K562 (cell line): ENCODE results near the gene ELOF1. TPM values are rescaled to one million over a fixed set of nuclear protein-coding genes. Genes with fewer than 3 reads are reported as not detected.
A peak's percentile ranks its signal among the peaks of the same experiment; 100 is the strongest.

Source experiments
- BRF1 ChIP-seq: IDR thresholded peaks from 3 replicates; pipeline ENCODE4 v1.6.1; 2011; ENCODE audit warnings: borderline replicate concordance, mild to moderate bottlenecking; ENCODE audit not compliant: insufficient read length; ENCODE audit errors: extremely low read depth
- CBX5 ChIP-seq: IDR thresholded peaks from 2 replicates; pipeline ENCODE4 v1.6.1; 2014; ENCODE audit warnings: low read depth, borderline replicate concordance
- CREM ChIP-seq: IDR thresholded peaks from 2 replicates; pipeline ENCODE4 v1.6.1; 2014; ENCODE audit warnings: antibody characterized with exemption, low read depth
- ELF4 ChIP-seq: fragments of 450-650 bp; formaldehyde crosslinking; IDR thresholded peaks from 2 replicates; pipeline ENCODE4 v1.4.0; 2022; ENCODE audit warnings: missing genetic modification characterization
- MAFK ChIP-seq: IDR thresholded peaks from 2 replicates; pipeline ENCODE4 v1.6.1; 2011; ENCODE audit warnings: low read length, improper control_type of control experiment
- MTA2 ChIP-seq: fragments of 450-650 bp; IDR thresholded peaks from 2 replicates; pipeline ENCODE4 v1.6.1; 2016; ENCODE audit warnings: low read depth
- RBM25 ChIP-seq: fragments of 200-400 bp; formaldehyde crosslinking; IDR thresholded peaks from 2 replicates; pipeline ENCODE4 v1.6.1; 2018; ENCODE audit warnings: low read length, low read depth, moderate library complexity; ENCODE audit not compliant: severe bottlenecking
- TBP ChIP-seq: optimal IDR thresholded peaks from 2 replicates; pipeline ENCODE3; 2011; ENCODE audit warnings: low read depth, low read length, improper control_type of control experiment
- XRCC5 ChIP-seq: fragments of 200-400 bp; formaldehyde crosslinking; IDR thresholded peaks from 2 replicates; pipeline ENCODE4 v1.6.1; 2017; ENCODE audit warnings: low read depth, mild to moderate bottlenecking, low read length
- ZNF76 ChIP-seq: fragments of 250-450 bp; sonication (Bioruptor Pico); IDR thresholded peaks from 2 replicates; pipeline ENCODE4 v1.4.0; 2020; ENCODE audit warnings: mild to moderate bottlenecking, moderate library complexity, borderline replicate concordance
- ZZZ3 ChIP-seq: fragments of 450-650 bp; IDR thresholded peaks from 2 replicates; pipeline ENCODE4 v1.6.1; 2016; ENCODE audit warnings: antibody characterized with exemption, mild to moderate bottlenecking, moderate library complexity
- polyA plus RNA-seq, 8 experiments: library from polyadenylated mRNA; depleted of rRNA in 4 of 8; stranded (reverse) in 5 of 8; unstranded in 3 of 8; fragments of >200 nt; fragmentation: Nextera tagmentation in 2 of 8; fragmentation: Illumina TruSeq in 1 of 8; extraction: Ambion mirVana in 2 of 8; extraction: Trizol in 1 of 8; gene quantifications; 2 replicates each; pipeline versions ENCODE4 v1.2.1 to v1.2.3, GENCODE V29; 2011 to 2014; ENCODE audit warnings: inconsistent platforms in 1 of 8, missing spikeins in 1 of 8
- total RNA-seq, 7 experiments: library from RNA; depleted of rRNA in 6 of 7; stranded (reverse); fragments of >200 nt in 6 of 7; fragmentation: Illumina TruSeq in 2 of 7; extraction: Trizol in 2 of 7; gene quantifications; 2 replicates each; pipeline versions ENCODE4 v1.2.1 to v1.2.3, GENCODE V29; 2011 to 2021; ENCODE audit warnings: low replicate concordance in 1 of 7
- TF ChIP-seq, protein P1 (sequence below): fragments of 250-450 bp; sonication (Bioruptor Pico); IDR thresholded peaks from 2 replicates; pipeline ENCODE4 v1.4.0; 2020; ENCODE audit warnings: mild to moderate bottlenecking
- TF ChIP-seq, protein P2 (sequence below): fragments of 450-650 bp; formaldehyde crosslinking; IDR thresholded peaks from 2 replicates; pipeline ENCODE4 v1.4.0; 2022; ENCODE audit warnings: missing genetic modification characterization
- TF ChIP-seq, protein P3 (sequence below): fragments of 450-650 bp; IDR thresholded peaks from 2 replicates; pipeline ENCODE4 v1.6.1; 2014; ENCODE audit warnings: low read depth, mild to moderate bottlenecking, moderate library complexity, borderline replicate concordance
- TF ChIP-seq, protein P4 (sequence below), 2 experiments: fragments of 450-650 bp in 1 of 2; IDR thresholded peaks; 2 replicates each; pipeline ENCODE4 v1.6.1; 2011 to 2017; ENCODE audit warnings: low read depth in 2 of 2, antibody characterized with exemption in 1 of 2, borderline replicate concordance in 1 of 2, low read length in 1 of 2, mild to moderate bottlenecking in 1 of 2, mixed read lengths in 1 of 2; ENCODE audit not compliant: control insufficient read depth in 1 of 2
- TF ChIP-seq, protein P5 (sequence below): fragments of 250-450 bp; sonication (Bioruptor Pico); IDR thresholded peaks from 2 replicates; pipeline ENCODE4 v1.8.0; 2022; ENCODE audit warnings: moderate library complexity, mild to moderate bottlenecking, inconsistent platforms
- TF ChIP-seq, protein P6 (sequence below): fragments of 450-650 bp; formaldehyde crosslinking; conservative IDR thresholded peaks from 2 replicates; pipeline ENCODE4 v1.4.0; 2022; ENCODE audit warnings: mild to moderate bottlenecking, missing genetic modification characterization

The ELOF1 gene
- total and polyA plus RNA-seq, 9 of the 15 experiments (the other 6 are each of a cell fraction or from before 2014, with no cell fraction given): 16.7 to 147 (median 74.2) TPM

DNA sequence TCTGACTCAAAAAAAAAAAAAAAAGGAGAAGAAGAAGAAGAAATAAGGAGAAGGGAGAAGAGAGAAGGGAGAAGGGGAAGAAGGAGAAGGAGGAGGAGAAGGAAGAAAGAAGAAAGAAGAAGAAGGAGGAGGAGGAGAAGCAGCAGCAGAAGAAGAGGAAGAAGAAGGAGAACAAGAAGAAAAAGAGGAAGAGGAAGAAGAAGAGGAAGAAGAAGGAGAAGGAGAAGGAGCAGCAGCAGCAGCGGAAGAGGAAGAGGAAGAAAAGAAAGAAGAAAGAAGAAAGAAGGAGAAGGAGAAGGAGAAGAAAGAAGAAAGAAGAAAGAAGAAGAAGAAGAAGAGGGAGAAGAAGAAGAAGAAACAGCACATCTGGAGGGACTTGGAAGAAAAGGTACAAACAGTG is 24.5 kb downstream of the ELOF1 start (continued):
- no peak for TF ChIP-seq ZNF76 (CRISPR knock-in tag)
- TF ChIP-seq, protein P1, sequence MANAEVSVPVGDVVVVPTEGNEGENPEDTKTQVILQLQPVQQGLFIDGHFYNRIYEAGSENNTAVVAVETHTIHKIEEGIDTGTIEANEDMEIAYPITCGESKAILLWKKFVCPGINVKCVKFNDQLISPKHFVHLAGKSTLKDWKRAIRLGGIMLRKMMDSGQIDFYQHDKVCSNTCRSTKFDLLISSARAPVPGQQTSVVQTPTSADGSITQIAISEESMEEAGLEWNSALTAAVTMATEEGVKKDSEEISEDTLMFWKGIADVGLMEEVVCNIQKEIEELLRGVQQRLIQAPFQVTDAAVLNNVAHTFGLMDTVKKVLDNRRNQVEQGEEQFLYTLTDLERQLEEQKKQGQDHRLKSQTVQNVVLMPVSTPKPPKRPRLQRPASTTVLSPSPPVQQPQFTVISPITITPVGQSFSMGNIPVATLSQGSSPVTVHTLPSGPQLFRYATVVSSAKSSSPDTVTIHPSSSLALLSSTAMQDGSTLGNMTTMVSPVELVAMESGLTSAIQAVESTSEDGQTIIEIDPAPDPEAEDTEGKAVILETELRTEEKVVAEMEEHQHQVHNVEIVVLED (CRISPR knock-in tag): no peak
- no peak for TF ChIP-seq CREM
- TF ChIP-seq, protein P2, sequence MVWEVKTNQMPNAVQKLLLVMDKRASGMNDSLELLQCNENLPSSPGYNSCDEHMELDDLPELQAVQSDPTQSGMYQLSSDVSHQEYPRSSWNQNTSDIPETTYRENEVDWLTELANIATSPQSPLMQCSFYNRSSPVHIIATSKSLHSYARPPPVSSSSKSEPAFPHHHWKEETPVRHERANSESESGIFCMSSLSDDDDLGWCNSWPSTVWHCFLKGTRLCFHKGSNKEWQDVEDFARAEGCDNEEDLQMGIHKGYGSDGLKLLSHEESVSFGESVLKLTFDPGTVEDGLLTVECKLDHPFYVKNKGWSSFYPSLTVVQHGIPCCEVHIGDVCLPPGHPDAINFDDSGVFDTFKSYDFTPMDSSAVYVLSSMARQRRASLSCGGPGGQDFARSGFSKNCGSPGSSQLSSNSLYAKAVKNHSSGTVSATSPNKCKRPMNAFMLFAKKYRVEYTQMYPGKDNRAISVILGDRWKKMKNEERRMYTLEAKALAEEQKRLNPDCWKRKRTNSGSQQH (CRISPR knock-in tag): peak; percentile 80; the same call in 1 of the 2 replicates
- no peak for TF ChIP-seq MAFK
- TF ChIP-seq, protein P3, sequence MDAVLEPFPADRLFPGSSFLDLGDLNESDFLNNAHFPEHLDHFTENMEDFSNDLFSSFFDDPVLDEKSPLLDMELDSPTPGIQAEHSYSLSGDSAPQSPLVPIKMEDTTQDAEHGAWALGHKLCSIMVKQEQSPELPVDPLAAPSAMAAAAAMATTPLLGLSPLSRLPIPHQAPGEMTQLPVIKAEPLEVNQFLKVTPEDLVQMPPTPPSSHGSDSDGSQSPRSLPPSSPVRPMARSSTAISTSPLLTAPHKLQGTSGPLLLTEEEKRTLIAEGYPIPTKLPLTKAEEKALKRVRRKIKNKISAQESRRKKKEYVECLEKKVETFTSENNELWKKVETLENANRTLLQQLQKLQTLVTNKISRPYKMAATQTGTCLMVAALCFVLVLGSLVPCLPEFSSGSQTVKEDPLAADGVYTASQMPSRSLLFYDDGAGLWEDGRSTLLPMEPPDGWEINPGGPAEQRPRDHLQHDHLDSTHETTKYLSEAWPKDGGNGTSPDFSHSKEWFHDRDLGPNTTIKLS: no peak
- TF ChIP-seq, protein P4, sequence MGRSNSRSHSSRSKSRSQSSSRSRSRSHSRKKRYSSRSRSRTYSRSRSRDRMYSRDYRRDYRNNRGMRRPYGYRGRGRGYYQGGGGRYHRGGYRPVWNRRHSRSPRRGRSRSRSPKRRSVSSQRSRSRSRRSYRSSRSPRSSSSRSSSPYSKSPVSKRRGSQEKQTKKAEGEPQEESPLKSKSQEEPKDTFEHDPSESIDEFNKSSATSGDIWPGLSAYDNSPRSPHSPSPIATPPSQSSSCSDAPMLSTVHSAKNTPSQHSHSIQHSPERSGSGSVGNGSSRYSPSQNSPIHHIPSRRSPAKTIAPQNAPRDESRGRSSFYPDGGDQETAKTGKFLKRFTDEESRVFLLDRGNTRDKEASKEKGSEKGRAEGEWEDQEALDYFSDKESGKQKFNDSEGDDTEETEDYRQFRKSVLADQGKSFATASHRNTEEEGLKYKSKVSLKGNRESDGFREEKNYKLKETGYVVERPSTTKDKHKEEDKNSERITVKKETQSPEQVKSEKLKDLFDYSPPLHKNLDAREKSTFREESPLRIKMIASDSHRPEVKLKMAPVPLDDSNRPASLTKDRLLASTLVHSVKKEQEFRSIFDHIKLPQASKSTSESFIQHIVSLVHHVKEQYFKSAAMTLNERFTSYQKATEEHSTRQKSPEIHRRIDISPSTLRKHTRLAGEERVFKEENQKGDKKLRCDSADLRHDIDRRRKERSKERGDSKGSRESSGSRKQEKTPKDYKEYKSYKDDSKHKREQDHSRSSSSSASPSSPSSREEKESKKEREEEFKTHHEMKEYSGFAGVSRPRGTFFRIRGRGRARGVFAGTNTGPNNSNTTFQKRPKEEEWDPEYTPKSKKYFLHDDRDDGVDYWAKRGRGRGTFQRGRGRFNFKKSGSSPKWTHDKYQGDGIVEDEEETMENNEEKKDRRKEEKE (IDR thresholded peaks at IDR 0.05; ENCODE audit: borderline replicate concordance in 1 of 2, control insufficient read depth in 1 of 2, low read depth in 2 of 2, low read length in 1 of 2): peak in 1 of 2 experiments; percentile 62; a peak in 1 of 4 replicates
- TF ChIP-seq XRCC5: no peak
- TF ChIP-seq BRF1: no peak
- no peak for TF ChIP-seq TBP
- TF ChIP-seq, protein P5, sequence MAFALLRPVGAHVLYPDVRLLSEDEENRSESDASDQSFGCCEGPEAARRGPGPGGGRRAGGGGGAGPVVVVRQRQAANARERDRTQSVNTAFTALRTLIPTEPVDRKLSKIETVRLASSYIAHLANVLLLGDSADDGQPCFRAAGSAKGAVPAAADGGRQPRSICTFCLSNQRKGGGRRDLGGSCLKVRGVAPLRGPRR (CRISPR knock-in tag): no peak
- no peak for TF ChIP-seq CBX5
- no peak for TF ChIP-seq RBM25
- peak; percentile 75; the same call in 1 of the 2 replicates for TF ChIP-seq ELF4 (CRISPR knock-in tag)
- TF ChIP-seq MTA2: peak; percentile 62
- TF ChIP-seq, protein P6, sequence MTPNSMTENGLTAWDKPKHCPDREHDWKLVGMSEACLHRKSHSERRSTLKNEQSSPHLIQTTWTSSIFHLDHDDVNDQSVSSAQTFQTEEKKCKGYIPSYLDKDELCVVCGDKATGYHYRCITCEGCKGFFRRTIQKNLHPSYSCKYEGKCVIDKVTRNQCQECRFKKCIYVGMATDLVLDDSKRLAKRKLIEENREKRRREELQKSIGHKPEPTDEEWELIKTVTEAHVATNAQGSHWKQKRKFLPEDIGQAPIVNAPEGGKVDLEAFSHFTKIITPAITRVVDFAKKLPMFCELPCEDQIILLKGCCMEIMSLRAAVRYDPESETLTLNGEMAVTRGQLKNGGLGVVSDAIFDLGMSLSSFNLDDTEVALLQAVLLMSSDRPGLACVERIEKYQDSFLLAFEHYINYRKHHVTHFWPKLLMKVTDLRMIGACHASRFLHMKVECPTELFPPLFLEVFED (CRISPR knock-in tag): 0 out of 2 replicates have a peak, but pooled peaks have one; percentile 64
- TF ChIP-seq ZZZ3: no peak
